Naive thymus-derived CD4-positive, alpha-beta T cell (primary cell): ENCODE results near the gene SEL1L3. TPM values are rescaled to one million over a fixed set of nuclear protein-coding genes. Genes with fewer than 3 reads are reported as not detected.

Experiments
- ATAC-seq: fragments of 150-1000 bp; cut with Tn5 transposase; 2 replicates; pipeline ENCODE4 v1.10.0; 2021; ENCODE audit warnings: mild to moderate bottlenecking, moderate library complexity
- CTCF ChIA-PET: fragments of 350-600 bp; sonication (Branson Sonifier 250); formaldehyde crosslinking; loops from one replicate; lab custom pipeline; 2021; ENCODE audit warnings: antibody characterized with exemption; lab: Charles Lee
- POLR2A ChIA-PET: fragments of 350-600 bp; sonication (Branson Sonifier 250); formaldehyde crosslinking; loops from one replicate; lab custom pipeline; 2021; ENCODE audit warnings: antibody characterized with exemption, inconsistent platforms; lab: Charles Lee
- DNase-seq, 9 donors: peaks; one replicate each; pipeline versions ENCODE4 v3.0.0 to v3.0.0-alpha.2; 2020 to 2022; ENCODE audit warnings: mixed read lengths in 1 of 9
- H3K27ac ChIP-seq: one replicate; pipeline ENCODE4 v1.7.0; 2013; ENCODE audit warnings: mild to moderate bottlenecking, low read depth, low read length, moderate library complexity
- H3K27me3 ChIP-seq, 2 donors: one replicate each; pipeline ENCODE4 v1.7.0; 2013; ENCODE audit warnings: low read length in 2 of 2, mild to moderate bottlenecking in 2 of 2, moderate library complexity in 2 of 2; ENCODE audit not compliant: control insufficient read depth in 2 of 2, insufficient read depth in 2 of 2
- H3K36me3 ChIP-seq, 3 experiments: 1 replicate in 2 of 3; 2 replicates in 1 of 3; pipeline ENCODE4 v1.7.0; 2013; ENCODE audit warnings: low read length in 3 of 3, mild to moderate bottlenecking in 3 of 3, moderate library complexity in 1 of 3; ENCODE audit not compliant: insufficient read depth in 3 of 3, control insufficient read depth in 2 of 3
- H3K4me1 ChIP-seq, 2 donors: one replicate each; pipeline ENCODE4 v1.7.0; 2013; ENCODE audit warnings: low read length in 2 of 2, mild to moderate bottlenecking in 2 of 2, moderate library complexity in 1 of 2; ENCODE audit not compliant: control insufficient read depth in 2 of 2, insufficient read depth in 2 of 2
- H3K4me3 ChIP-seq: 2 replicates; pipeline ENCODE4 v1.7.0; 2013; ENCODE audit warnings: mild to moderate bottlenecking, low read length
- H3K9me3 ChIP-seq, 3 experiments: 1 replicate in 2 of 3; 2 replicates in 1 of 3; pipeline ENCODE4 v1.7.0; 2013; ENCODE audit warnings: low read length in 3 of 3; ENCODE audit not compliant: control insufficient read depth in 2 of 3
- H3K27ac Mint-ChIP-seq, 9 donors: one replicate each; pipeline ENCODE4 v1.8.0; 2020 to 2022; ENCODE audit warnings: mixed read lengths in 9 of 9, mild to moderate bottlenecking in 8 of 9, moderate library complexity in 5 of 9, inconsistent platforms in 2 of 9
- H3K27me3 Mint-ChIP-seq, 5 donors: one replicate each; pipeline ENCODE4 v1.8.0; 2021 to 2022; ENCODE audit warnings: mixed read lengths in 5 of 5, mild to moderate bottlenecking in 1 of 5
- H3K36me3 Mint-ChIP-seq, 5 donors: one replicate each; pipeline ENCODE4 v1.8.0; 2020 to 2022; ENCODE audit warnings: mixed read lengths in 5 of 5, mild to moderate bottlenecking in 3 of 5, inconsistent platforms in 1 of 5
- H3K4me1 Mint-ChIP-seq, 7 donors: one replicate each; pipeline ENCODE4 v1.8.0; 2020 to 2022; ENCODE audit warnings: mixed read lengths in 7 of 7, mild to moderate bottlenecking in 3 of 7, inconsistent platforms in 1 of 7
- H3K4me3 Mint-ChIP-seq, 10 donors: one replicate each; pipeline ENCODE4 v1.8.0; 2020 to 2022; ENCODE audit warnings: mild to moderate bottlenecking in 10 of 10, mixed read lengths in 10 of 10, moderate library complexity in 6 of 10, inconsistent platforms in 2 of 10
- H3K9me3 Mint-ChIP-seq, 11 donors: one replicate each; pipeline ENCODE4 v1.8.0; 2020 to 2022; ENCODE audit warnings: mixed read lengths in 11 of 11, mild to moderate bottlenecking in 4 of 11, inconsistent platforms in 1 of 11, moderate library complexity in 1 of 11
- intact Hi-C, 2 donors: fragments of 100-400 bp; cut with micrococcal nuclease; formaldehyde crosslinking; loops; one replicate each; pipeline ENCODE4 v1.15.1; 2023
- polyA plus RNA-seq, 2 donors: library from polyadenylated mRNA; unstranded; fragments of 300-500 nt; fragmentation: Illumina TruSeq; gene quantifications; one replicate each; pipeline ENCODE4 v1.2.3, GENCODE V29; 2021
- total RNA-seq, 6 experiments: library from RNA in 5 of 6; stranded (reverse) in 5 of 6; gene quantifications; 1 replicate in 5 of 6; 2 replicates in 1 of 6; pipeline ENCODE4 v1.2.3 and lab custom pipeline; 2021 to 2026

Gene SEL1L3
- total and polyA plus RNA-seq, 7 experiments from 2014 or later, result 15.9 to 55.8 (median 42.3) TPM

DNA sequence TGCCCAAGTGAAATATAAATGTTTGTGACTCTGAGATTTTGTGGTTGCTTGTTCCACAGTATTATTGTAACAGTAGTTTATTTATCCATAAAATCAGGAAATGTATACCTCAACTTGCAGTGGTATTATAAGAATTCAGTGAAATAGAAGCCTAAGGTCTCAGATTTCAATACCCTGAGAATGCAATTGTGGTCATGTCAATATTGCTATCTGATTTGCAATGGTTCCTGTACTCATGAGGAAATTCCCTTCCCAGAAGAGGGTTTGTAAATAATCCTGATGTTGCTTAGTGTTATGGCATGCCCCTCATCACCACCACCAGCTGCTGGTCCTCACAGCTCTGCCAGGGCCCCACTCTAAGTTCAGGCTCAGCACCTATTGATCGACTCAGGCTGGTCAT, 139.4 kb downstream of the SEL1L3 start:
- DNase-seq (no peak), ATAC-seq (no peak)
- Mint-ChIP-seq H3K27me3 (no peaks in the 10 kb centered on the region), H3K9me3 (peaks cover 0 to 4% (median 0%) of the 10 kb centered on the region in 11 donors), H3K36me3 (peaks cover 0 to 3% (median 0%) of the 10 kb centered on the region in 5 donors), H3K27ac (no peak overlapping the region), H3K4me1 (no peaks in the 10 kb centered on the region), H3K4me3 (no peak overlapping the region)
- POLR2A ChIA-PET, result no interaction called here
- H3K36me3 ChIP-seq, result no peaks in the 10 kb centered on the region
- no peak overlapping the region for H3K27ac ChIP-seq
- H3K27me3 ChIP-seq, result no peaks in the 10 kb centered on the region
- intact Hi-C loops, result no loop called here
- no peaks in the 10 kb centered on the region for H3K4me1 ChIP-seq
- no peak overlapping the region for H3K4me3 ChIP-seq
- no peaks in the 10 kb centered on the region for H3K9me3 ChIP-seq
- CTCF ChIA-PET, result no interaction called here

DNA sequence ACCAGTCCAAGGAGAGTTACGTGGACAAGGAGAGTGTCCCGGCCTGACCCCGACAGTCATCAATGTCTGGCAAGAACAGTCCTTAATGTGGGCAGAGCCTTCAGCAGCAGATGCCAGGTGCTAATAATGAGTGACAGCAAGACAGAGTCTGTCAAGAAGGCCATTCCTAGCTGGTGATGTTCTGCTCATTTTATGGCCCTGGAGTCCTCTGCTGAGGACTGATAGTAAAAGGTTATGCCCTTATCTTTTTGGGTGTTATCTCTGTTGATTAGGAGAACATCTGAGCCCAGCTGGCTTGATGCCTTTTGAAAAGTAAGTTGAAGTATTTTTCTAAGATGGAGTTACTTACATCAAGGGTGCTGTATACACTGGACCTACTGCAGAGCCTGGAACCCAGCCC, 139.8 kb downstream of the SEL1L3 start:
- ChIA-PET POLR2A (no interaction called here), CTCF (no interaction called here)
- no peaks in the 10 kb centered on the region for H3K4me1 Mint-ChIP-seq

DNA sequence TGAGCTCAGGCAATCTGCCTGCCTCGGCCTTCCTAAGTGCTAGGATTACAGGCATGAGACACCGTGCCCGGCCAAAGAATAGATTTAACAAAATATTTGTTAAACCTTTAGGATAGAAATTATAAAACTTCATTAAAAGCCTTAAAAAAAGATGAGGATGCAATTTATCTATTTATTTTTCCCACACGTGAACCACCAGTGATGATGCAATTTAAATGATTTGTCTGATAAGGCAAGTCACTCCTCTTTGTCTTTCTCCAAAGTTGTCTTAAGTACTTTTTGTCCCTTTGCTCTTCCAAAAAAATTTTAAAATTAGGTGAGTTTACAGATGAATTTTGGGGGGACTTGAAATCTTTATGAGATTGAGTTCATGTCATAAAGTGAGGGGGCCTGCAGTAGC, 149.0 kb downstream of the SEL1L3 start:
- H3K36me3 ChIP-seq, result no peaks in the 10 kb centered on the region
- H3K27me3 ChIP-seq, result no peaks in the 10 kb centered on the region
- intact Hi-C loops, result no loop called here
- H3K9me3 ChIP-seq, result no peaks in the 10 kb centered on the region
- ATAC-seq (no peak), DNase-seq (no peak)
- H3K4me3 Mint-ChIP-seq, result no peak overlapping the region
- H3K4me1 Mint-ChIP-seq, result no peaks in the 10 kb centered on the region
- H3K9me3 Mint-ChIP-seq, result peaks cover 0 to 5% (median 2%) of the 10 kb centered on the region in 11 donors
- no peak overlapping the region for H3K27ac ChIP-seq
- H3K36me3 Mint-ChIP-seq, result peaks cover 0 to 4% (median 0%) of the 10 kb centered on the region in 5 donors
- no peak overlapping the region for H3K4me3 ChIP-seq
- no peaks in the 10 kb centered on the region for H3K4me1 ChIP-seq
- H3K27me3 Mint-ChIP-seq, result peaks cover 0 to 5% (median 2%) of the 10 kb centered on the region in 5 donors
- POLR2A ChIA-PET, result no interaction called here
- no peak overlapping the region for H3K27ac Mint-ChIP-seq
- CTCF ChIA-PET, result no interaction called here

More for the DNA sequence above, 139.8 kb downstream of the SEL1L3 start:
- Histone ChIP-seq H3K4me3 (no peak overlapping the region), H3K27me3 (no peaks in the 10 kb centered on the region), H3K27ac (no peak overlapping the region), H3K9me3 (no peaks in the 10 kb centered on the region), H3K4me1 (no peaks in the 10 kb centered on the region), H3K36me3 (no peaks in the 10 kb centered on the region)
- no peak for DNase-seq
- ATAC-seq, result no peak
- H3K36me3 Mint-ChIP-seq, result peaks cover 0 to 3% (median 0%) of the 10 kb centered on the region in 5 donors
- intact Hi-C loops, result no loop called here
- H3K27me3 Mint-ChIP-seq, result no peaks in the 10 kb centered on the region
- H3K4me3 Mint-ChIP-seq, result no peak overlapping the region
- H3K27ac Mint-ChIP-seq, result no peak overlapping the region
- H3K9me3 Mint-ChIP-seq, result peaks cover 0 to 4% (median 0%) of the 10 kb centered on the region in 11 donors

GRCh38 chr4:25712611-25713010, 150.2 kb downstream of the SEL1L3 start:
- H3K4me3 ChIP-seq, result no peak overlapping the region
- no peaks in the 10 kb centered on the region for H3K27me3 ChIP-seq
- peaks cover 0 to 5% (median 2%) of the 10 kb centered on the region in 5 donors for H3K27me3 Mint-ChIP-seq
- H3K4me3 Mint-ChIP-seq, result no peak overlapping the region
- no peaks in the 10 kb centered on the region for H3K36me3 ChIP-seq
- H3K4me1 ChIP-seq, result no peaks in the 10 kb centered on the region
- H3K4me1 Mint-ChIP-seq, result no peaks in the 10 kb centered on the region
- ChIA-PET POLR2A (no interaction called here), CTCF (no interaction called here)
- H3K27ac ChIP-seq, result no peak overlapping the region
- ATAC-seq (no peak), DNase-seq (no peak)
- no peak overlapping the region for H3K27ac Mint-ChIP-seq
- H3K36me3 Mint-ChIP-seq, result peaks cover 0 to 7% (median 0%) of the 10 kb centered on the region in 5 donors
- intact Hi-C loops, result no loop called here
- no peaks in the 10 kb centered on the region for H3K9me3 ChIP-seq
- H3K9me3 Mint-ChIP-seq, result peaks cover 0 to 8% (median 2%) of the 10 kb centered on the region in 11 donors

DNA sequence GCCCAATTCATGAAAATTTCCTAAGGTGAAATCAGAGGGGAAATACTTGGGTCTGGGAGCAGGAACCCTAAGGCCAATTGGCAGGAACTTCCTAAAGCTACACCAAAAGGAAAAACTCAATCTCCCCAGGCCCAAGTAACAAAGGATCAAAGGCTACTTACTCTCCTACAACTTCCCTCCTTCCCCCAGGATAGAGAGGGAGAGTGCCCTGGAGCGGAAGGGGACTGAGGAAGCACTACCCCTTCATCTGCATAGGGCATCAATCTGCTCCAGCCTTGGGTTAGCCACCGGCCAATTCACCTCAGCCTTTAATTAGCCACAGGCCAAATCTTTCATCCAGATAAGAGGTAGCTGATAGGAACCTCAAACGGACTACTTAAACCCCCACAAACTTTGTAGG, 152.2 kb downstream of the SEL1L3 start:
- intact Hi-C loops, result no loop called here
- Histone ChIP-seq H3K27ac (no peak overlapping the region), H3K27me3 (no peaks in the 10 kb centered on the region), H3K36me3 (no peaks in the 10 kb centered on the region), H3K4me3 (no peak overlapping the region), H3K9me3 (no peaks in the 10 kb centered on the region), H3K4me1 (no peaks in the 10 kb centered on the region)
- ATAC-seq (no peak), DNase-seq (no peak)
- H3K9me3 Mint-ChIP-seq, result peaks cover 0 to 8% (median 2%) of the 10 kb centered on the region in 11 donors
- H3K4me3 Mint-ChIP-seq, result no peak overlapping the region
- ChIA-PET CTCF (no interaction called here), POLR2A (no interaction called here)
- no peaks in the 10 kb centered on the region for H3K4me1 Mint-ChIP-seq
- H3K27ac Mint-ChIP-seq, result no peak overlapping the region
- H3K27me3 Mint-ChIP-seq, result peaks cover 0 to 5% (median 2%) of the 10 kb centered on the region in 5 donors
- peaks cover 0 to 7% (median 0%) of the 10 kb centered on the region in 5 donors for H3K36me3 Mint-ChIP-seq

- no peak overlapping the region for H3K27ac ChIP-seq
- no peak overlapping the region for H3K4me3 Mint-ChIP-seq
- no peaks in the 10 kb centered on the region for H3K4me1 Mint-ChIP-seq
- no peak overlapping the region for H3K27ac Mint-ChIP-seq
- peaks cover 0 to 8% (median 2%) of the 10 kb centered on the region in 11 donors for H3K9me3 Mint-ChIP-seq
- no peak for DNase-seq
- no peak for ATAC-seq
- ChIA-PET POLR2A (no interaction called here), CTCF (no interaction called here)
- peaks cover 0 to 4% (median 0%) of the 10 kb centered on the region in 5 donors for H3K27me3 Mint-ChIP-seq
- H3K27me3 ChIP-seq, result no peaks in the 10 kb centered on the region
- peaks cover 0 to 7% (median 0%) of the 10 kb centered on the region in 5 donors for H3K36me3 Mint-ChIP-seq
- no peaks in the 10 kb centered on the region for H3K36me3 ChIP-seq
- no peaks in the 10 kb centered on the region for H3K9me3 ChIP-seq
- no peak overlapping the region for H3K4me3 ChIP-seq
- intact Hi-C loops, result no loop called here
- no peaks in the 10 kb centered on the region for H3K4me1 ChIP-seq
Measured at GRCh38 chr4:25704516-25704915, 158.3 kb downstream of the SEL1L3 start.

GRCh38 chr4:25703731-25704388, 158.9 kb downstream of the SEL1L3 start:
- Mint-ChIP-seq H3K9me3 (peaks cover 0 to 4% (median 0%) of the 10 kb centered on the region in 11 donors), H3K27me3 (no peaks in the 10 kb centered on the region), H3K4me1 (no peaks in the 10 kb centered on the region), H3K36me3 (peaks cover 0 to 3% (median 0%) of the 10 kb centered on the region in 5 donors), H3K4me3 (no peak overlapping the region), H3K27ac (no peak overlapping the region)
- no peaks in the 10 kb centered on the region for H3K9me3 ChIP-seq
- no peak for DNase-seq
- POLR2A ChIA-PET, result no interaction called here
- H3K36me3 ChIP-seq, result no peaks in the 10 kb centered on the region
- H3K4me1 ChIP-seq, result no peaks in the 10 kb centered on the region
- H3K27ac ChIP-seq, result no peak overlapping the region
- H3K27me3 ChIP-seq, result no peaks in the 10 kb centered on the region
- intact Hi-C loops, result no loop called here
- no peak overlapping the region for H3K4me3 ChIP-seq
- CTCF ChIA-PET, result no interaction called here
- no peak for ATAC-seq
